Testis (tissue), 5 donors: ENCODE results near the gene ATMIN. TPM values are rescaled to one million over a fixed set of nuclear protein-coding genes. Genes with fewer than 3 reads are reported as not detected.
A peak's percentile ranks its signal among the peaks of the same experiment; 100 is the strongest.

Source experiments
- DNase-seq: peaks from one replicate; pipeline ENCODE4 v3.0.0-alpha.2; 2019
- H3K27ac ChIP-seq, 2 donors: fragments of 200-600 bp; sonication (generic); one replicate each; pipeline ENCODE4 v1.5.1; 2019
- H3K27me3 ChIP-seq: fragments of 200-600 bp; sonication (generic); one replicate; pipeline ENCODE4 v1.5.1; 2019
- H3K36me3 ChIP-seq: fragments of 200-600 bp; sonication (generic); one replicate; pipeline ENCODE4 v1.5.1; 2017; ENCODE audit warnings: low read depth; ENCODE audit errors: missing control alignments
- H3K4me1 ChIP-seq: fragments of 200-600 bp; sonication (generic); one replicate; pipeline ENCODE4 v1.5.1; 2019
- H3K4me3 ChIP-seq, 2 donors: fragments of 200-600 bp; sonication (generic); one replicate each; pipeline ENCODE4 v1.5.1; 2017 to 2019
- H3K9me3 ChIP-seq: fragments of 200-600 bp; sonication (generic); one replicate; pipeline ENCODE4 v1.5.1; 2017
- CTCF ChIP-seq, 3 experiments: fragments of 450-650 bp in 2 of 3; fragments of 200-600 bp in 1 of 3; sonication (generic) in 1 of 3; IDR thresholded peaks; one replicate each; pipeline ENCODE4 v1.5.1; 2016 to 2019; ENCODE audit warnings: antibody characterized with exemption in 3 of 3, mild to moderate bottlenecking in 2 of 3, moderate library complexity in 1 of 3
- POLR2A ChIP-seq: fragments of 450-650 bp; IDR thresholded peaks from one replicate; pipeline ENCODE4 v1.6.1; 2017; ENCODE audit warnings: antibody characterized with exemption, mild to moderate bottlenecking, moderate library complexity
- WGBS, 2 donors: methylation state at CpG; one replicate each; pipeline ENCODE4 v1.1.5; 2018; 5-methylcytosine and 5-hydroxymethylcytosine counted together
- intact Hi-C: fragments of 100-400 bp; cut with DNase I; formaldehyde crosslinking; loops from one replicate; pipeline ENCODE4 v1.15.1; 2023; ENCODE audit warnings: low total_unique reads
- long read RNA-seq, 2 donors: transcript quantifications; one replicate each; lab custom pipeline, GENCODE V29; 2026
- polyA plus RNA-seq: library from polyadenylated mRNA; stranded (reverse); fragments of 350-450 nt; fragmentation: Illumina TruSeq; extraction: RNeasy Lipid Tissue Mini Kit (QIAGEN cat#74804); gene quantifications from one replicate; pipeline ENCODE4 v1.2.3, GENCODE V29; 2014; ENCODE audit warnings: low read depth, low replicate concordance; ENCODE audit not compliant: insufficient read depth
- total RNA-seq, 2 donors: library from RNA; depleted of rRNA; stranded (reverse); fragments of >200 nt; gene quantifications; one replicate each; pipeline ENCODE4 v1.2.3, GENCODE V29; 2016

The ATMIN gene
- total RNA-seq (10 to 100 TPM; 53.6 to 65.2 TPM), polyA plus RNA-seq (97.3 TPM)
- long read RNA-seq, donor 1, full-length matches to known transcripts: 24 of 47 reads
- long read RNA-seq, donor 1, partial matches to known transcripts: 23 of 47 reads
- long read RNA-seq, donor 1, other reads (novel, unspliced or antisense): 0 of 47 reads
- long read RNA-seq, donor 2, full-length matches to known transcripts: 28 of 28 reads
- long read RNA-seq, donor 2, partial matches to known transcripts: 0 of 28 reads
- long read RNA-seq, donor 2, other reads (novel, unspliced or antisense): 0 of 28 reads

- peak within 1 kb of the TSS in 1 of 2 donors; percentile 76 for H3K27ac ChIP-seq
- TF ChIP-seq POLR2A: no peak
- TF ChIP-seq CTCF (IDR thresholded peaks at IDR 0.05): peak; percentile 93 to 99 (median 95)
- peak; percentile 90 for DNase-seq
- peak within 1 kb of the TSS; percentile 70 to 89 for H3K4me3 ChIP-seq
- H3K9me3 ChIP-seq: no peaks in the 10 kb centered on the region
- intact Hi-C loops: no loop called here
- no peaks in the 10 kb centered on the region for H3K27me3 ChIP-seq
- no peaks in the 10 kb centered on the region for H3K36me3 ChIP-seq
- peaks cover 13% of the 10 kb centered on the region for H3K4me1 ChIP-seq
- WGBS, 2 donors: 7 to 20% methylated on average over 6 to 31 of the region's 54 CpGs
Measured at GRCh38 chr16:81035398-81035974, at the start of gene ATMIN. ATMIN (plus strand) TSS chr16:81035842; CDS start chr16:81035871, 29 bp downstream.

GRCh38 chr16:80986557-80986956 lies 49.1 kb upstream of the ATMIN start:
- H3K4me1 ChIP-seq: no peaks in the 10 kb centered on the region
- intact Hi-C loops: loop anchor here (10.0 kb wide), 1 partner anchor 62 kb away; no protein-coding TSS in a partner anchor
- no peaks in the 10 kb centered on the region for H3K36me3 ChIP-seq
- H3K9me3 ChIP-seq: no peaks in the 10 kb centered on the region
- no peak overlapping the region for H3K27ac ChIP-seq
- TF ChIP-seq CTCF (IDR thresholded peaks at IDR 0.05): no peak
- TF ChIP-seq POLR2A: no peak
- no peak overlapping the region for H3K4me3 ChIP-seq
- DNase-seq: no peak
- H3K27me3 ChIP-seq: no peaks in the 10 kb centered on the region
- 55 to 82% methylated on average over 2 of the region's 2 CpGs for WGBS, 2 donors

GRCh38 chr16:80988756-80989155 lies 46.9 kb upstream of the ATMIN start:
- 67 to 74% methylated on average over 7 of the region's 7 CpGs for WGBS, 2 donors
- intact Hi-C loops: loop anchor here (10.0 kb wide), 1 partner anchor 64 kb away; no protein-coding TSS in a partner anchor

GRCh38 chr16:80989801-80990200 lies 45.8 kb upstream of the ATMIN start:
- H3K9me3 ChIP-seq: no peaks in the 10 kb centered on the region
- H3K4me1 ChIP-seq: no peaks in the 10 kb centered on the region
- intact Hi-C loops: loop anchor here (10.0 kb wide), 1 partner anchor 65 kb away; no protein-coding TSS in a partner anchor
- no peak overlapping the region for H3K4me3 ChIP-seq
- H3K27me3 ChIP-seq: no peaks in the 10 kb centered on the region
- H3K36me3 ChIP-seq: no peaks in the 10 kb centered on the region
- no peak for TF ChIP-seq CTCF (IDR thresholded peaks at IDR 0.05)
- no peak for TF ChIP-seq POLR2A
- no peak overlapping the region for H3K27ac ChIP-seq
- DNase-seq: no peak
- 43 to 67% methylated on average over 2 of the region's 2 CpGs for WGBS, 2 donors

More at GRCh38 chr16:80988756-80989155, 46.9 kb upstream of the ATMIN start:
- H3K9me3 ChIP-seq: no peaks in the 10 kb centered on the region
- H3K36me3 ChIP-seq: no peaks in the 10 kb centered on the region
- H3K4me1 ChIP-seq: no peaks in the 10 kb centered on the region
- DNase-seq: no peak
- no peaks in the 10 kb centered on the region for H3K27me3 ChIP-seq
- no peak overlapping the region for H3K4me3 ChIP-seq
- TF ChIP-seq CTCF (IDR thresholded peaks at IDR 0.05) (no peak), POLR2A (no peak)
- H3K27ac ChIP-seq: no peak overlapping the region
